Activated T-cell treated with anti-CD3 and anti-CD28 coated beads, Interleukin-2, amount 50 U/mL, for 48 hours (primary cell): ENCODE results near the gene COL26A1.
"Not testable (repeated sequence)": the region's sequence is repeated elsewhere in the genome, so short reads cannot be mapped to it uniquely, and the experiment has no call there.

ENCODE experiments used
- DNase-seq, 2 experiments: peaks; one replicate each; pipeline ENCODE4 v3.0.0-alpha.2; 2020

Gene COL26A1

DNA sequence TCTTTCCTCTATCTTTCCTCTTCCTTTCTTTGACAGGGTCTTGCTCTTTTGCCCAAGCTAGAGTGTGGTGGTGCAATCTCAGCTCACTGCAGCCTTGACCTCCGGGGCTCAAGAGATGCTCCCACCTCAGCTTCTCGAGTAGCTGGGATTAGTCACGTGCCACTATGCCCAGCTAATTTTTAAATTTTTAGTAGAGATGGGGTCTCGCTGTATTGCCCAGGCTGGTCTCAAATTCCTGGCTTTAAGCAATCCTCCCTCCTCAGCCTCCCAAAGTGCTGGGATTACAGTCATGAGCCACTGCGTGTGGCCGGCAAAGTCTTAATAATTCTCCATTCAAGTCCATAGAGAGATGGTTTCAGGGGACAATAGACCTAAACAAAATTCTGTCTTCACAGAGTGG lies 40.2 kb downstream of the COL26A1 start:
- DNase-seq = no peak

DNA sequence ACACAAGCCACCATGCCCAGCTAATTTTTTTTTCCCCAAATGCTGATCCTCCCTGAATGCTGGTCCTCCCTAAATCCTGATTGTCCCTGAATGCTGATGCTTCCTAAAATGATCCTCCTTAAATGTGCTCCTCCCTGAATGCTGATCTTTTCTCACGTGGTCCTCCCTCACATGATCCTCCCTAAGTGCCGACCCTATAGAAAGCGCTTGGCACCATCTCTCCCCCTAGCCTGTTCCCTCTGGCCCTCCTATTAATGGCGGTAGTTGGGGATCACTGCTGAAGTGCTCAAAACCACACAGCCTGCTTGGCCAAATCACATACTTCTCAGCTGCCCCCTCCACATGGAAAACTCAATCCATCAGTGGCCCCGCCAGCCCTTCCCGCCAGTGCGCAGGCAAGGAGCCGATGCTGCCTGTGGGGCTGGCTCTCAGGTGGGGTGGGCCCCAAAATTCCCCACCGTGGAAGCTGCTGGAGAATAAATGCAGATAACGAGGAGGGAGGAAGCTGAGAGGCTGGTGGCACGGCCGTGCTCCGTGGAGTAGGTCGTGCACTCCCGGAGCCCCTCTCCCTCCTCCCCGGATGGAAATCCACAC lies 42.9 kb downstream of the COL26A1 start:
- no peak for DNase-seq

DNA sequence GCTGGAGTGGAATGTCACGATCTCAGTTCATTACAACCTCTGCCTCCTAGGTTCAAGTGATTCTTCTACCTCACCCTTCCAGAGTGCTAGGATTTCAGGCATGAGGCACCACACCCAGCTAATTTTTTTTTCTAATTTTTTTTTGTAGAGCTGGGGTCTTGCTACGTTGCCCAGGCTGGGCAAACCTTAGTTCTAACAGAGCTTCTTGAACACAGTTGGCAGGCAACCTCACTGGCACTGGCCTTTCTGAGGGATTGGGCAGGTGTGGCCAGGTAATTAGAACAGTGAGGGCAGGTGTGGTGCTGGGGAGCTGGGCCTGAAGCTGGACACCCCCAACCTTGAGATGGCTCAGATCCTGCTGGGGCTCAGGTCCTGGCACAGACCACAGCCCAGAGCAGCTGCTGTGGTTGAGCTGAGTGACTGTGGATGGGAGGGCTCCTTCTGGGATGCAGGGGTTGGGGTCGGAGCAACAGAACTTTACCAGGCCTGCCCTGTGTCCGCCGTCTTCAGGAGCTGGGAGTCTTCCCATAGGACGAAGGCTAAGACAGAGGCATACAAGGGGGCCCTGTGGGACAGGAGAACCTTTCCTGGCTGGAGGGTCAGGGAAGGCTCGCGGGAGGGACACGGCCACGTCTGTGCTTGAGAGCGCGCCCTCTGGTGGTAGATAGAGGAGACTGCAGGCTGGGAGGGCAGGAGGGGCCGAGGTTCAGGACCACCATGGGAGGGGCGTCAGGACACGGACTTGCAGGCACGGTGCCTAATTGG lies 48.2 kb downstream of the COL26A1 start:
- DNase-seq = peak; percentile 60 to 63

DNA sequence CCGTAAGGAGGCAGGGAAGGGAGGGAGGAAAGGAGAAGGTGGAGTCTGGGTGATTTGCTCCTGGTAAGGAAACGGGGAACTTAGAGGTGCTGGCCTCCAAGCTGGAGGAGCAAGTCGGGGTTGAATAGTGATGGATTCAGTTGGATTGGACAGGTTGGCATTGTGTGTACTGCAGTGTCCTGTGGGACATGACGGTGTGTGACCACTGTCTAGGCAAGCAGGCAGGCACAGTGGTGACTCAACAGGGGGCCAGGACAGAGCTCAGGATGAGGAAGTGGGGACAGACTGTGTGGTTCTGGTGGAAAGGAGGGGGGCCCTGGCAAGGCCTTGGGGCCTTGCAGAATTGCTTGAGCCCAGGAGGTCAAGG lies 48.8 kb downstream of the COL26A1 start:
- no peak for DNase-seq

DNA sequence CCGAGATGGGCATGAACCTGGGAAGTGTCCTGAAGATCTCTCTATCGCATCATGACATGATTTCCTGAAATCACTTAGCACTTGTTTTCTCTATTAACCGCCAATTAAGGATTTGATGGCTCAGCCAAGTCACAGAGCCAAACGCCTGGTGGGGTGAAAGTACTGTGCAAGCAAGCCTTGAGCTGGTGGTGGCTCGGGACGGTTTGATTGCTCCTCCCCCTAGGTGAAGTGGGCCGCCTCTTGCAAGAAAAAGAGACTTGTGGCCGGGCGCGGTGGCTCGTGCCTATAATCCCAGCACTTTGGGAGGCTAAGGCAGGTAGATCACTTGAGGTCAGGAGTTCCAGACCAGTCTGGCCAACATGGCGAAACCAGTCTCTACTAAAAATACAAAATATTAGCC lies 50.3 kb downstream of the COL26A1 start:
- no peak for DNase-seq

DNA sequence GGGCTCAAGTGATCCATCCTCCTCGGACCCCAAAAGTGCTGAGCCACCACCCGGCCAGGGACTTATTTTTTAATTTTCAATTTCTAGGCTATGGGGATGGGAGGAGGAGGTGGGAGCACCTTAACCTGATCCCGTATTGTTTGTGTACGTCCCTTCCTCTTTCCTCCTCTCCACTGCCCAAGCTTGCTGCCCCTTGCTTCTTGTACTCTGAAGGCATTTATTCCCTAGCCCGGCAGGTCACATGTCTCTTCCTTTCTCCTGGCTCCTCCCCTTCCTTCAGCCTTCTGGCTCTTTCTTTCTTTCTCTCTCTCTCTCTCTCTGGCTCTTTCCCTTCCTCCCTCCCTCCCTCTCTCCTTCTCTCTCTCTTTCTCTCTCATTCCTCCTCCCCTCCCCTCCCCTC lies 56.0 kb downstream of the COL26A1 start:
- no peak for DNase-seq

DNA sequence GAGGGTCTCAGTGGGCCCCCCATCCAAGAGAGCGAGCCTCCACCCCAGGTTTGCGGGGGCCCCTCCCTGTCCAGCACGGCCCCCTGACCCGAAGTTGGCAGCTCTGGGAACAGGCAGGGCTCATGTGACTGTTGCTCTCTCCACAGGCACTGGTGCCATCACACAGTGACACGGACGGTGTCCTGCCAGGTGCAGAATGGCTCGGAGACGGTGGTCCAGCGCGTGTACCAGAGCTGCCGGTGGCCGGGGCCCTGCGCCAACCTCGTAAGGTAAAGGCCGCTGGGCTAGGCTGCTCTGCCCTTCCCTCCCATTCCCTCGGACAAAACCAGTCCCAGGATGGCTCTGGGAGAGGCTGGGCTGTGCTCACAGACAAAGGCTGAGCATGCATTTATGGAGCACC lies 57.2 kb downstream of the COL26A1 start:
- no peak for DNase-seq

DNA sequence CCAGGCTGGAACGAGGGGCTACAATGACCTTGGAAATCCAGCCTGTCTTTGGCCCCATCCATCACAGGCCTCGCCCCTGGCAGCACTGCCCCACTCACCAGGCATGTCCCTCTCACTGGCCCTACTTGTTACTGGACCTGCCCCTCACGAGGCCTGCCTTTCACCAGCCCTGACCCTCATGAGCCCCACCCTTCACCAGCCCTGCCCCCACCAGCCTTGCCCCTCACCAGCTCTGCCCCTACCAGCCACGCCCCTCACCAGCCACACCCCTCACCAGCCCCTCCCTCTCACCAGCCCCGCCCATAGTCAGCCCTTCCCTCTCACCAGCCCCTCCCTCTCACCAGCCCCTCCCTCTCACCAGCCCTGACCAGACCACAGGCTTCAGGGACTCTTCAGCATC lies 57.8 kb downstream of the COL26A1 start:
- DNase-seq = peak; percentile 22

DNA sequence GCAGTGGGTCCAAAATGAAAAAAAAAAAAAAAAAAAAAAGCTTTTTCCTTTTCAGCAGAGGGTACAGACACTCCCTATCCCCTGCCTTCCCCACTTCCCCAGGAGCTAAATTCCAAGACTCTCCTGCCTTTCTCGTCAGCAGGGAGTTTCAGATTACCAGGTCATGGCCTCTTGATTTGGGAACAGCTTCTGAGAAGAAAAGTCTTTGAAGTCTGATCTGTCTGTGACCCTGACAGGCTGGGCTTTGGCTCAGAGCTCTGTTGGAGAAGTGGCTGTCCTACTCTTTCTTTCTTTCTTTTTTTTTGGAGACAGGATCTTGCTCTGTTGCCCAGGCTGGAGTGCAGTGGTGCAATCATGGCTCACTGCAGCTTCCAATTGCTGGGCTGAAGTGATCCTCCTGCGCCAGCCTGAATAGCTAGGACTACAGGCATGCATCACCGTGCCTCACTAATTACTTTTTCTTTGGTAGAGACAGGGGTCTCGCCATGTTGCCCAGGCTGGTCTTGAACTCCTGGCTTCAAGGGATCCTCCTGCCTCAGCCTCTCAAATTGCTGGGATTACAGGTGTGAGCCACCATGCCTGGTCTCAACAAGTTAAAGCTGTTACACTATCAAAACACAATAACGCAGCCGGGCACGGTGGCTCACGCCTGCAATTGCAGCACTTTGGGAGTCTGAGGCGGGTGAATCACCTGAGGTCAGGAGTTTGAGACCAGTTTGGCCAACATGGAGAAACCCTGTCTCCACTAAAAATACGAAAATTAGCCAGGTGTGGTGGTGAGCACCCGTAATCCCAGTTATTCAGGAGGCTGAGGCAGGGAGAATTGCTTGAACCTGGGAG lies 59.9 kb downstream of the COL26A1 start:
- no peak for DNase-seq

DNA sequence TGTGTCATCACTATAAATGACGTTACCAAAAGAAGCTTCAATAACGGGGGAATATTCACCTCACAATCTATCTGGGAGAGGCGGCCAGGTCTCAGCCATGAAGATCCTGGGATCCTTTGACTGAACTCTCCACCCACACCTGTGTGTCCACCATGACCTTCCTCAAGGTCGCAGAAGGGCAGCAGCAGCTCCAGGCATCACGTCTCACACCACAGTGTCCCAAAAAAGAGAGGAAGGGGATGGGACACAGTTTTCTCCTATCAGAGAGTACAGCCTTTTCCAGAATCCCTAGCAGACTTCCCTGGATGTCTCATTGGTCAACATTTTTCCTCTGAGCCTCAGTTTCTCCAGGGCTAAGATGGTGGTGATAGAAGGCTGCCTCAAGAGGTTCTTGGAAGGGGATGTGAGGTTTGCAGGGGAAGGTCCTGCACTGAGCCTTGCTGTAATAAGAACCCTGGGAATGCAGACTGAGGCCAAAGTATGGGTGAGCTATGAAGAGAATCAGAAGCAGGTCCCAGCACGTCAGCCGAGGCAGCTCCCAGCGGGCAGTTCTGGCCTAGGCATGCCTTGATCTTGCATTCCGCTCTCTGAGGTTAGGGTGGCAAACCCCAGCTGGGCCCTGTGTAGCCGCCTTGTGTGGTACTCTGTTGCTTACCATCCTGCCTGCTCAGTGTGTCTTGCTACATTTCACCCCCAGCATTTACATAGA lies 63.8 kb downstream of the COL26A1 start:
- no peak for DNase-seq

DNA sequence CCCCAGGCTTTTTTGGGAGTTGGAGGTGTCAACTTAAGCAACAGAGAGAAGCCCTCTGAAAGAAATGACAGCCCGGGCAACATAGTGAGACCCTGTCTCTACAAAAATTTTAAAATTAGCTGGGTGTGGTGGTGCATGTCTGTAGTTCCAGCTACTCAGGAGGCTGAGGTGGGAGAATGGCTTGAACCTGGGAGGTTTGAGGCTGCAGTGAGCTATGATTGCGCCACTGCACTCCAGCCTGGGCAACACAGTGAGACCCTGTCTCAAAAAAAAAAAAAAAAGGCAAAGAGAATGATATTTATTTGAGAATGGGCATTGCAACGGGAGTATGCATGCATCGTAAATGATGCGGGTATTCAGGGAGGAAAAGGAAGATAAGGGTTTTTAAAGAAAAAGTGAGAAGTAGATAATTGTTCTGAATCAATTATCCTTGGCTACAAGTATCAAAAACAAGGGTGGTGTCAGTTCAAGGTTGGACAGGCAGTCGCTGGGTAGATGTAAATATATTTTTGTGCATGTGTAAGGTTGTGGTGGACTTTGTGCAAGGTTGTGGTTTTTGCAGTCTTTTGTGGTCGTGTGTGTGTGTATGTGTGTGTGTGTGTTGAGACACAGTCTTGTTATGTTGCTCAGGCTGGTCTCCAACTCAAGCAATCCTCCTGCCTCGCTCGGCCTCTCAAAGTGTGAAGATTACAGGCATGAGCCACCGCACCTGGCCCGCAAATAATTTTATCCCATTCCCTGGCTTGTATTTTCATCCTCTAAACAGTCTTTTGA lies 65.6 kb downstream of the COL26A1 start:
- DNase-seq = no peak

DNA sequence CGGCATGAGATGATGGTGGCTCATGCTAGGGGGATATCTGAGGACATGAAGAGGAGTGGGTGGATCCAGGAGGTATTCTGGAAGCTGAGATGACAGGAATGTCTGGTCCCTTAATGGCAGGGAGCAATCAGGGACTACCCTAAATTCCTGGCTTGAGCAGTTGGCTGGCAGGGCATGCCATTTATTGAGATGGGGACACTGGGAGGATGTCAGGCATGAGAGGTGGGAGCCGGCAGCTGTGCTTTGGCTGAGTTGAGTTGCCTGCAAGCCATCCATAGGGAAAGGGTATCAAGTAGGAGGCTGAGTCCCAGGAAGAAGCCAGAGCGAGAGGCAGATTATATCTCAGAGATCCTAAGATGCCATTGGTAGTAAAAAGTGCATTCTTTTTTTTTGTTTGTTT lies 69.6 kb downstream of the COL26A1 start:
- DNase-seq = no peak

DNA sequence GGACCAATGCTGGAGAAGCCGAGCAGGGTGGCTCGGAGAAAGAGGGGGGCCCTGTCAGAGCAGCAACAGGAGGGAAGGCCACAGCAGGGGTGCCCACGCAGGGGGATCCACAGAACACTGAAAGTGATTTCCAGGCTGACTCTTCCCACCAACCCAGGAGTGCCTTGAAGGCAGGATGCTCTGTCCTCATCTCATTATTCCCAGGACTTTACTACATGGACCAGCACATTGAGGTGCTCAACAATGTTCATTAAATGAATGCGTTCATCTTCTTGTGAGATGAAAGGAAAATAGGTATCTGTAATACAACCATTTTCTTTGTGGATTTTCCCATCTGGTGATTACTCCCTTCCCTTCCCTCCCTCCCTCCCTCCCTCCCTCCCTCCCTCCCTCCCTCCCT lies 71.0 kb downstream of the COL26A1 start:
- no peak for DNase-seq

DNA sequence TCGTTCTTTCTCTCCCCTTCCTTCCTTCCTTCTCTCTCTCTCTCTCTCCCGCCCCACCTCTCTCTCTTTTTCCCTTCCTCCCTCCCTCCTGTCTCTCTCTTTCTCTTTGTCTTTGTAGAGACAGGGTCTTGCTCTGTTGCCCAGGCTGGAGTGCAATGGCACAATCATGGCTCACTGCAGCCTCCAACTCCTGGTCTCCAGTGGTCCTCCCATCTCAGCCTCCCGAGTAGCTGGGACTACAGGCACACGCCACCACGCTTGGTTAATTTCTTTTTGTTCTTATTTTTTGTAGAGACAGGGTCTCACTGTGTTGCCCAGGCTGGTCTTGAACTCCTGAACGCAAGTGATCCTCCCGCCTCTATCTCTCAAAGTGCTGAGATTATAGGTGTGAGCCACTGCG lies 71.5 kb downstream of the COL26A1 start:
- not testable (repeated sequence) for DNase-seq

DNA sequence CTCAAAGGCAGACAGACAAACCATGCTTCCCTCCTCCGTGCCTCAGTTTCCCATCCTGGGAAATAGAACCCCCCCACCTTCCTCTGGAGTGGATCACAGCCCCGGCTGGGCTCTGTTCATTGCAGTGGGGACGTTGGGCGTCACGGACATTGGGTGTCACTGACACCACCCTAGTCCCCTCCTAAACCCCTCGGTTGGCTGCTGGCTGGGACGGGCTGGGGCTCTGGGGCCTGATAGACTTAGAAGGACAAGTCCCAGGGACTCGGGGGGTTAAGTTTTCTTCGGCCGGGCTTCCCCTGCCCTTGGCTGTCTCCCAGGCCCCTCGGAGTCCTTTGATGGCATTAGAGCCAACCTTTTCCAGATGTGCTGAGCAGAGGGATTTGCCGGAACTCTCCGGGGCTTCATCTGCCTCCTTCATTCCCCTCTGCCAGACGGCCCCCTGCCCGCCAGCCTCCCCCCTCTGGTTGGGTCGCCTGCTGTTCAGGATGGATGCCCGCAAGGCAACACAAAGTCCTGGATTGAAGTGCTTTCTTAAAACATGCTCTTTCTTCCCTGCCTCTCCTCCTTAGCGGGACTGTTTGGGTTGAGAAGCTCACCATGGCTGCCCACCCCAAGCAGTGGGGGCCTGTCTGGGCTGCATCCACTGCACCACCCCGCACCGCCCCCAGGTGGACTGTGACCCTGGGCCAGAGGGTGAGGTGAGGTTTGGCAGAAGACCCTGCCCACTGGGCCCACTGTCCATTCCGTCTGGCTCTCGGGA lies 73.0 kb downstream of the COL26A1 start:
- no peak for DNase-seq

DNA sequence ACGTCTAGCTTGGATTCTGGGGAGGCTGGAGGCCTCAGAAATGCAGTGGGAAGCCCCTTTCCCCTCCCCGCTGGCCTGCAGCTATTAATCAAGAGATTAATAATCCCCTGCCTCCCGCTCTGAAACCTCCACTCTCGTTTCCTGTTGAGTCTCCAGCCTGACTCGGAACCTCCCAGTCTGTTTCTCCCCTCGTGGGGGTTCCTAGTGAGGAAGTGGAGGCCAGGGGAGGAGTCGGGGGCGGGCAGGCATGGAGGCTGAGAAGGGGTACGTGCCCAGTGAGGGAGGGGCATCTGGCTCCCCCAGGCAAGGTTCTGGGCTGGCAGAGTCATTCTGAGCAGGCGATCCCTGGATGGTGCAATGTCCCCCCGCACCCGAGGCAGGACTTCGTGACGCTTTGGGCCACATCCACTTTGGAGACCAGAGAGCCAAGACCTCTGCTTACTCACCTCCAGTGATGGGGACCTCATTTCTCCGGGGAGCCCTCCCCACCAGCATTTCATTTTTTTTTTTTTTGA lies 73.6 kb downstream of the COL26A1 start:
- DNase-seq = no peak

DNA sequence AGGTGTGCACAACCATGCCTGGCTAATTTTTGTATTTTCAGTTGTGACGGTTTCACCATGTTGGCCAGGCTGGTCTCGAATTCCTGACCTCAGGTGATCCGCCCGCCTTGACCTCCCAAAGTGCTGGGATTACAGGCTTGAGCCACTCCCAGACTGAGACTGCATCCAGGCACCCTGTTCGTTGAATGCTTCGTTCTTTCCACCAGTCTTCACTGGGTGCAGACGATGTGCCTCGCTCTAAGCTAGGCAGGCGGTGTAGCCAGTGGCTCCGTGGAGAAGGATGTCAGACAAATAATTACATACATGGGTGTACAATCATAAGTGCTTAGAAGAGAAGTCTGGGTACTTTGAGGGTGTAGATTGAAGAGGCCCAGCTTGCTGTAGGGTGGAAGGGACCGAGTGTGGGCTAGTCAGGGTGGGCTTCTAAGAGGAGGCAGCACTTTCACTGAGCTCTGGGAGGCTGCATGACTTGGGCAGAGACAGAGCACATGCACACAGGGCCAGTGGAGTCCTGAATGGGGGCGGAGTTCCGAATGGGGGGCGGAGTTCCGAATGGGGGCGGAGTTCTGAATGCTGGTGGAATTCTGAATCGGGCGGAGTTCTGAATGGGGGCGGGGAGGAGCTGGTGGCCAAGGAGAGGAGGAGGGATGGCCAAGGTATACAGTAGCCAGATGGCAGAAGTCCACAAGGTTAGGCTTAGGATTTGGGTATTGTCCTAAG lies 74.3 kb downstream of the COL26A1 start:
- DNase-seq = peak; percentile 22 to 25

DNA sequence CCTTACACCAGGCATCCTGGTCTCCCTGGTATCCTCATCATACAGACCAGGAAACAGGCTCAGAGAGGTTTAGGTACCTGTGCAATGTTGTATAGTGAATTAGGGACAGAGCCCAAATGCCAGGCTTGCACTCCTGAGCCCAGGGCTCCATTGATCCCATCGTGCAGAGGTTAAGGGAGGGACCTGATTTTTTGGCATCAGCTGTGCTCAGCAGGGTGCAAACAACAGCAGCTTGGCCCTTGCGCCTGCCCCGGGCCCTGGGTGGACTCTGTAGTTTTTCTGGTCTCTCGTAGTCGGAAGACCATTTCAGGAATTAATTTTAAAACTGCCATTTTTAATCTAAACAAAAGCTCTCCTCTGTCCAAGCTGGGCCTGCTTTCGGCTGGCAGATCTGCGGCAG lies 79.2 kb downstream of the COL26A1 start:
- DNase-seq = no peak

DNA sequence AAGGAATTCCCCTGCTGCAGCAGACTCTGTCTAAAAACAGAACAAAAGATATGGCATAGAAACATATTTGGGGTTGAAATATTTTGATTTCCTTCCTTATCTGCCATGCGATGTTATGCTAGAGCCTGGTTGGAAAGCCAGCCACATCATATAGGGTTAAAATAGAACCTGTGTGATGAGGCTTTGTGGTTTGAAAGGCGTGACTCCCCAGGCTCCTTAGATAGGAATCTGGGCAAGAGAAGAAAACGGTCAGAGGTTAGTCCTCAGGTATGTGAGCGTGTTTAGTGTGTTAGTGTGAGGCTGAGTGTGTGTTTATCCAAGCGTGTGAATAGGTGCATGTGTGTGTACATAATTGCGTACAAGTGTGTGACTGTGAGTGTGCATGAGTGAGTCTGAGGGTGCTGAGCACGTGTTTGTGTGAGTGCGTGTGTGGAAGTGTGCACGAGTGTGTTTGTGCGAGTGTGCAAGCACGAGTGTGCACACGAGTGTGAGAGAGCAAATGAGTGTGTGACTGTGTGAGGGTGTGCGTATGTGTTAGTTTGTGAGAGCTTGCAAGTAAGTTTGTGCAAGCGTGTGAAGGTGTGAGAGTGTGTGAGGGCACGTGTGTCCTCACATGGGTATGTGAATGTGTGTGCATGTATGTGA lies 79.9 kb downstream of the COL26A1 start:
- DNase-seq = no peak

DNA sequence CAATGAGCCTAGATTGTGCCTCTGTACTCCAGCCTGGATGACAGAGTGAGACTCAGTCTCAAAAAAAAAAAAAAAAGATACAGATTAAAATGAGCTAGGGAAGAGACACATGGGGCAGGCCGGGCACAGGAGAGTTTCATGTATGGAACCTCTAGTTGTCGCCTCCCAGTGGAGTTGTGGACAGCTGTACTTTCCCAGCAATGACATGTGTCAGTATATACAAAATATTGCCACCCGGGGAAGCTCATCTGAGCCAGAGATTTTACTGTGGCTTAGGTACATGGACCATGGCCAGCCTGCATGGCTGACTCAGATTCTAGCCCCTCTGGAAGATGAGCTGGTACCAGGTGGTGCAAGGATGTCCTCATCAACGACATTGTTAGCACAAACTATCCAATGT lies 87.4 kb downstream of the COL26A1 start:
- no peak for DNase-seq
